GM23338 (cell line): ENCODE measurements around the gene DNAI7. TPM values are rescaled to one million over a fixed set of nuclear protein-coding genes. Genes with fewer than 3 reads are reported as not detected.

Source experiments
- ATAC-seq: fragments of 200-7000 bp; cut with Tn5 transposase; 3 replicates; pipeline ENCODE4 v1.9.1; 2020
- DNase-seq: peaks from one replicate; pipeline ENCODE4 v3.0.0-alpha.2; 2015; ENCODE audit warnings: low spot score
- H2AFZ ChIP-seq: fragments of 200-600 bp; sonication (generic); 2 replicates; pipeline ENCODE4 v1.8.0; 2016; ENCODE audit warnings: antibody characterized with exemption, mild to moderate bottlenecking, moderate library complexity
- H3F3A ChIP-seq: fragments of 200-600 bp; sonication (generic); replicated peaks from 2 replicates; pipeline ENCODE4 v1.8.0; 2017; ENCODE audit warnings: antibody characterized with exemption, mixed run types, low read depth
- H3K27ac ChIP-seq: fragments of 200-600 bp; sonication (generic); 2 replicates; pipeline ENCODE4 v1.6.1; 2016; ENCODE audit warnings: low read depth
- H3K27me3 ChIP-seq: fragments of 200-600 bp; sonication (generic); 2 replicates; pipeline ENCODE4 v1.8.0; 2016; ENCODE audit warnings: mild to moderate bottlenecking, mixed run types, moderate library complexity; ENCODE audit not compliant: insufficient read depth
- H3K36me3 ChIP-seq: fragments of 200-600 bp; sonication (generic); 2 replicates; pipeline ENCODE4 v1.8.0; 2016; ENCODE audit warnings: mild to moderate bottlenecking; ENCODE audit not compliant: insufficient read depth
- H3K4me1 ChIP-seq: fragments of 200-600 bp; sonication (generic); 2 replicates; pipeline ENCODE4 v1.8.0; 2016; ENCODE audit warnings: mild to moderate bottlenecking, moderate library complexity; ENCODE audit not compliant: insufficient read depth
- H3K4me2 ChIP-seq: fragments of 200-600 bp; sonication (generic); 2 replicates; pipeline ENCODE4 v1.7.1; 2017; ENCODE audit warnings: mixed run types
- H3K4me3 ChIP-seq: fragments of 200-600 bp; sonication (generic); 2 replicates; pipeline ENCODE4 v1.6.1; 2016; ENCODE audit warnings: mixed run types
- H3K79me2 ChIP-seq: fragments of 200-600 bp; sonication (generic); replicated peaks from 2 replicates; pipeline ENCODE4 v1.8.0; 2017; ENCODE audit warnings: mild to moderate bottlenecking; ENCODE audit not compliant: insufficient read depth
- H3K9me2 ChIP-seq: fragments of 200-600 bp; sonication (generic); 2 replicates; pipeline ENCODE4 v1.8.0; 2017; ENCODE audit not compliant: insufficient read depth
- H4K20me1 ChIP-seq: fragments of 200-600 bp; sonication (generic); replicated peaks from 2 replicates; pipeline ENCODE4 v1.8.0; 2017; ENCODE audit warnings: mild to moderate bottlenecking; ENCODE audit not compliant: insufficient read depth
- H3K27ac Mint-ChIP-seq: 2 replicates; pipeline ENCODE4 v1.8.0; 2020; ENCODE audit warnings: inconsistent platforms, mild to moderate bottlenecking, moderate library complexity, mixed read lengths
- H3K27me3 Mint-ChIP-seq: 3 replicates; pipeline ENCODE4 v1.8.0; 2022; ENCODE audit warnings: low read depth, mild to moderate bottlenecking, moderate library complexity, mixed read lengths, inconsistent platforms; ENCODE audit not compliant: insufficient read depth, poor library complexity
- H3K36me3 Mint-ChIP-seq: 3 replicates; pipeline ENCODE4 v1.8.0; 2021; ENCODE audit warnings: low read depth, mild to moderate bottlenecking, inconsistent platforms, moderate library complexity, mixed read lengths
- H3K4me1 Mint-ChIP-seq: 3 replicates; pipeline ENCODE4 v1.8.0; 2020; ENCODE audit warnings: mild to moderate bottlenecking, inconsistent platforms, mixed read lengths
- H3K4me3 Mint-ChIP-seq: 3 replicates; pipeline ENCODE4 v1.8.0; 2021; ENCODE audit warnings: moderate library complexity, mild to moderate bottlenecking, inconsistent platforms, mixed read lengths
- H3K9me3 Mint-ChIP-seq: 3 replicates; pipeline ENCODE4 v1.8.0; 2020; ENCODE audit warnings: moderate library complexity, mild to moderate bottlenecking, inconsistent platforms, mixed read lengths
- CREB1 ChIP-seq: fragments of 250-450 bp; sonication (Bioruptor Pico); IDR thresholded peaks from 2 replicates; pipeline ENCODE4 v1.5.0; 2020; ENCODE audit warnings: low read depth, mild to moderate bottlenecking, moderate library complexity
- CTCF ChIP-seq, 2 experiments: fragments of 200-600 bp in 1 of 2; sonication (generic) in 1 of 2; conservative IDR thresholded peaks; 2 replicates each; pipeline versions ENCODE4 v1.5.1 to v1.6.1; 2016 to 2017; ENCODE audit warnings: antibody characterized with exemption in 2 of 2, low read depth in 2 of 2, mild to moderate bottlenecking in 2 of 2, moderate library complexity in 1 of 2
- ETS1 ChIP-seq: IDR thresholded peaks from 2 replicates; pipeline ENCODE4 v1.6.1; 2016; ENCODE audit warnings: antibody characterized with exemption
- EZH2 ChIP-seq: fragments of 200-600 bp; sonication (generic); IDR thresholded peaks from one replicate; pipeline ENCODE4 v1.8.0; 2017; ENCODE audit warnings: antibody characterized with exemption, mild to moderate bottlenecking, low read depth; ENCODE audit not compliant: unreplicated experiment
- EZH2phosphoT487 ChIP-seq: fragments of 200-600 bp; sonication (generic); IDR thresholded peaks from one replicate; pipeline ENCODE4 v1.8.1; 2018; ENCODE audit warnings: antibody characterized with exemption; ENCODE audit not compliant: unreplicated experiment
- JUNB ChIP-seq: IDR thresholded peaks from one replicate; pipeline ENCODE4 v1.6.1; 2016; ENCODE audit warnings: antibody characterized with exemption; ENCODE audit not compliant: unreplicated experiment
- NANOG ChIP-seq: IDR thresholded peaks from 2 replicates; pipeline ENCODE4 v1.6.1; 2016; ENCODE audit warnings: antibody characterized with exemption, borderline replicate concordance
- POLR2AphosphoS5 ChIP-seq: IDR thresholded peaks from 2 replicates; pipeline ENCODE4 v1.6.1; 2016; ENCODE audit warnings: antibody characterized with exemption, low read depth
- REST ChIP-seq: IDR thresholded peaks from one replicate; pipeline ENCODE4 v1.6.1; 2018; ENCODE audit warnings: antibody characterized with exemption; ENCODE audit not compliant: unreplicated experiment
- STAT1 ChIP-seq: IDR thresholded peaks from one replicate; pipeline ENCODE4 v1.6.1; 2016; ENCODE audit warnings: antibody characterized with exemption; ENCODE audit not compliant: unreplicated experiment
- ZNF114 ChIP-seq: fragments of 250-450 bp; sonication (Bioruptor Pico); IDR thresholded peaks from 2 replicates; pipeline ENCODE4 v1.5.0; 2020; ENCODE audit warnings: mild to moderate bottlenecking, moderate library complexity
- ZNF331 ChIP-seq: fragments of 250-450 bp; sonication (Bioruptor Pico); IDR thresholded peaks from 2 replicates; pipeline ENCODE4 v1.5.0; 2020; ENCODE audit warnings: low read depth, mild to moderate bottlenecking, moderate library complexity
- ZNF462 ChIP-seq: fragments of 250-450 bp; sonication (Bioruptor Pico); IDR thresholded peaks from 2 replicates; pipeline ENCODE4 v1.5.0; 2020; ENCODE audit warnings: mild to moderate bottlenecking, moderate library complexity
- polyA plus RNA-seq: library from polyadenylated mRNA; unstranded; fragments of >200 nt; fragmentation: Nextera tagmentation; extraction: Ambion mirVana; gene quantifications from 2 replicates; pipeline ENCODE4 v1.2.1, GENCODE V29; 2016
- total RNA-seq: library from RNA; depleted of rRNA; stranded (reverse); fragments of >200 nt; shearing (Covaris generic); gene quantifications from 2 replicates; pipeline ENCODE4 v1.2.3, GENCODE V29; 2014

The DNAI7 gene
- total and polyA plus RNA-seq, 2 experiments from 2014 or later: 0.08 TPM; not detected in 1

- H3K79me2 ChIP-seq: no peaks in the 10 kb centered on the region
- H4K20me1 ChIP-seq: no peaks in the 10 kb centered on the region
- Mint-ChIP-seq H3K27me3 (no peaks in the 10 kb centered on the region), H3K4me3 (no peak overlapping the region), H3K4me1 (peaks cover 5% of the 10 kb centered on the region; the same call in 2 of the 3 replicates), H3K27ac (peak overlapping the region; percentile 80), H3K9me3 (no peaks in the 10 kb centered on the region), H3K36me3 (no peaks in the 10 kb centered on the region)
- no peaks in the 10 kb centered on the region for H3K4me1 ChIP-seq
- TF ChIP-seq CTCF (conservative IDR thresholded peaks at IDR 0.05; ENCODE audit: low read depth in 2 of 2): no peak
- no peak for TF ChIP-seq ZNF331 (CRISPR knock-in tag)
- TF ChIP-seq NANOG: no peak
- TF ChIP-seq ZNF462 (CRISPR knock-in tag): no peak
- TF ChIP-seq CREB1: no peak; the same call in 1 of the 2 replicates
- TF ChIP-seq ETS1: no peak
- no peak for TF ChIP-seq STAT1
- no peak for TF ChIP-seq EZH2phosphoT487
- no peak for TF ChIP-seq EZH2
- TF ChIP-seq ZNF114 (CRISPR knock-in tag): no peak
- no peak for TF ChIP-seq JUNB
- TF ChIP-seq POLR2AphosphoS5: no peak
- TF ChIP-seq REST: no peak
- peak; percentile 83 for ATAC-seq
- peak overlapping the region; percentile 19; the same call in 1 of the 2 replicates for H2AFZ ChIP-seq
- H3K4me2 ChIP-seq: no peak overlapping the region
- H3K4me3 ChIP-seq: no peak overlapping the region
- no peaks in the 10 kb centered on the region for H3K27me3 ChIP-seq
- H3K9me2 ChIP-seq: no peaks in the 10 kb centered on the region
- H3F3A ChIP-seq: no peaks in the 10 kb centered on the region
- no peaks in the 10 kb centered on the region for H3K36me3 ChIP-seq
- no peak overlapping the region for H3K27ac ChIP-seq
- DNase-seq: peak; percentile 41
These were observed 92.6 kb downstream of the DNAI7 start for GRCh38 chr12:25102402-25102801.
